ENCODE data around the gene DPP3. TPM values are rescaled to one million over a fixed set of nuclear protein-coding genes. Genes with fewer than 3 reads are reported as not detected.
"Not testable (repeated sequence)": the region's sequence is repeated elsewhere in the genome, so short reads cannot be mapped to it uniquely, and the experiment has no call there.

Gene DPP3
- total and polyA plus RNA-seq, 2 donors (not counting 1 experiment from before 2014, with no cell fraction given): 21.5 to 40.6 TPM

DNA sequence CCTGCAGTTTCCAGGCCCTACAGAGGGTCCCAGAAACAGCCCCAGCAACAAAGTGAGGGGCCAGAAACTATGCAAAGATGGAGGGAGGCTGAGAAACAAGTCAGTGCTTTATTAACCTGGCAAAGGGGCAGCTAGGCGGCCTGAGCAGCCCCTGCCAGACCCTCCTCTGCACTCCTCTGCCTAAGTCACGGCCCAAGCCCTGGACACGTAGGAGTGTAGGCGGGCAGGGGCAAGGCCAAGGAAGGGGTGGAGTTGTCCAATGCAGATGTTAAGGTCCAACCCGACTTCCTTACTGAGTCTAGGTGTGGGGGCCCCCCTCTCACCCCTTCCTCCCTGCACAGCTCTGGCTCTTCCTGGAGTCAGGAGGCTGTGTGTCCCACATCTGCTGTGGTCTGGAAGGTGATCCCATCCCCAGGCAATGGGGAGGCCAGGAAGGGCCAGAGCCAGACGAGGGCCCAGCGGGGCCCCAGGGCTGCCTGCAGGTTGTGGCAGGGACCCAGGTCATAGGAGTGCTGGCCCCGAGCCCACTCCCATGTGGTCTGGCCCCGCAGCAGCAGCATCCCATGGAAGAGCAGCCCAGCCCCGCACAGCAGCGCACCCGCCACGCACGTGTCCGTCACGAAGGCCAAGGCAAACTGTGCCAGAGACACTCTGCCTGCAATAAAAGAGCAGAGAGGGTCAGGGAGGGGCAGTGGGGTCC is 59.1 kb downstream of the DPP3 start:
- 99% methylated on average over 13 of the region's 16 CpGs for WGBS (ENCODE audit: insufficient coverage)
- Histone ChIP-seq H3K4me3 (ENCODE audit: control extremely low read depth in 1 of 5, extremely low read depth in 1 of 5, insufficient read depth in 1 of 5, low read depth in 2 of 5, low read length in 4 of 5) (no peak overlapping the region), H2AFZ (ENCODE audit: insufficient read depth, low read depth, low read length, poor library complexity, severe bottlenecking) (no peak overlapping the region), H3K27ac (ENCODE audit: low read length in 2 of 2) (no peak overlapping the region), H3K27me3 (replicated peaks in 1 of 4; ENCODE audit: control extremely low read depth in 1 of 4, control insufficient read depth in 3 of 4, insufficient read depth in 4 of 4, low read length in 3 of 4) (no peaks in the 10 kb centered on the region), H3K4me2 (replicated peaks; ENCODE audit: low read depth, low read length, poor library complexity, severe bottlenecking) (no peak overlapping the region), H3K9ac (ENCODE audit: low read length) (no peak overlapping the region), H3K79me2 (ENCODE audit: control insufficient read depth, insufficient read depth, low read length) (no peaks in the 10 kb centered on the region), H3K4me1 (ENCODE audit: control insufficient read depth in 2 of 2, insufficient read depth in 2 of 2, low read length in 2 of 2) (peaks cover 9 to 11% of the 10 kb centered on the region in 2 donors), H3K36me3 (replicated peaks in 1 of 2; ENCODE audit: control extremely low read depth in 1 of 2, control insufficient read depth in 1 of 2, extremely low read depth in 1 of 2, insufficient read depth in 2 of 2, low read length in 1 of 2) (peaks cover 1 to 38% of the 10 kb centered on the region in 2 experiments), H3K9me3 (ENCODE audit: control extremely low read depth in 1 of 3, control insufficient read depth in 2 of 3, insufficient read depth in 1 of 3, low read length in 2 of 3) (no peaks in the 10 kb centered on the region), H4K20me1 (ENCODE audit: control insufficient read depth, insufficient read depth, low read length, poor library complexity, severe bottlenecking) (no peaks in the 10 kb centered on the region)
- H3K27me3 Mint-ChIP-seq: no peaks in the 10 kb centered on the region
- H3K27ac Mint-ChIP-seq: no peak overlapping the region
- no peak for TF ChIP-seq EZH2 (IDR thresholded peaks at IDR 0.05; ENCODE audit: borderline replicate concordance, insufficient read depth, low read depth, low read length, poor library complexity, severe bottlenecking)
- TF ChIP-seq, protein P1, sequence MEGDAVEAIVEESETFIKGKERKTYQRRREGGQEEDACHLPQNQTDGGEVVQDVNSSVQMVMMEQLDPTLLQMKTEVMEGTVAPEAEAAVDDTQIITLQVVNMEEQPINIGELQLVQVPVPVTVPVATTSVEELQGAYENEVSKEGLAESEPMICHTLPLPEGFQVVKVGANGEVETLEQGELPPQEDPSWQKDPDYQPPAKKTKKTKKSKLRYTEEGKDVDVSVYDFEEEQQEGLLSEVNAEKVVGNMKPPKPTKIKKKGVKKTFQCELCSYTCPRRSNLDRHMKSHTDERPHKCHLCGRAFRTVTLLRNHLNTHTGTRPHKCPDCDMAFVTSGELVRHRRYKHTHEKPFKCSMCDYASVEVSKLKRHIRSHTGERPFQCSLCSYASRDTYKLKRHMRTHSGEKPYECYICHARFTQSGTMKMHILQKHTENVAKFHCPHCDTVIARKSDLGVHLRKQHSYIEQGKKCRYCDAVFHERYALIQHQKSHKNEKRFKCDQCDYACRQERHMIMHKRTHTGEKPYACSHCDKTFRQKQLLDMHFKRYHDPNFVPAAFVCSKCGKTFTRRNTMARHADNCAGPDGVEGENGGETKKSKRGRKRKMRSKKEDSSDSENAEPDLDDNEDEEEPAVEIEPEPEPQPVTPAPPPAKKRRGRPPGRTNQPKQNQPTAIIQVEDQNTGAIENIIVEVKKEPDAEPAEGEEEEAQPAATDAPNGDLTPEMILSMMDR (IDR thresholded peaks at IDR 0.05): no peak
- no peaks in the 10 kb centered on the region for H3K9me3 Mint-ChIP-seq (ENCODE audit: insufficient read depth)
- no peak overlapping the region for H3K4me3 Mint-ChIP-seq
- DNase-seq (no peak), ATAC-seq (ENCODE audit: low read depth) (no peak)
- POLR2A ChIA-PET: interaction anchor here (0.6 kb wide), 1 partner anchor 542 kb away, joined by 3 read pairs; no protein-coding TSS in a partner anchor
- intact Hi-C loops (cut with micrococcal nuclease): no loop called here
- H3K4me1 Mint-ChIP-seq: peaks cover 28% of the 10 kb centered on the region
- CTCF ChIA-PET: no interaction called here

DNA sequence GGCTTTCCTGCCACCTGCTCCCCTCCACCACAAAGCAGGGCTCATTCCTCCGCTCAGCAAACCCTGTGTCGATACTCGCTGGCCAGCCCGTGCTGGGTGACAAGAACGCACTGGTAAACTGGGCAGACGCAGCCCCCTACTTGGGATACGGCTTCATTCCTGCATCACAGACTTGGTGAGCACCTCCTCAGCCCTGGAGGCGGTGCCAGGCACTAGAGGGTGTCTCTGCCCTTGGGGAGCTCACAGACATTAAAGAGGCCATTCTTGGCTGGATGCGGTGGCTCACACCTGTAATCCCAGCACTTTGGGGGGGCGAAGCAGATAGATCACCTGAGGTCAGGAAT is 59.6 kb downstream of the DPP3 start:
- H4K20me1 ChIP-seq (ENCODE audit: control insufficient read depth, insufficient read depth, low read length, poor library complexity, severe bottlenecking): no peaks in the 10 kb centered on the region
- Mint-ChIP-seq H3K27ac (no peak overlapping the region), H3K27me3 (no peaks in the 10 kb centered on the region), H3K4me3 (no peak overlapping the region), H3K9me3 (ENCODE audit: insufficient read depth) (no peaks in the 10 kb centered on the region), H3K4me1 (peaks cover 30% of the 10 kb centered on the region)
- TF ChIP-seq, protein P1 (IDR thresholded peaks at IDR 0.05): no peak
- no peak for TF ChIP-seq EZH2 (IDR thresholded peaks at IDR 0.05; ENCODE audit: borderline replicate concordance, insufficient read depth, low read depth, low read length, poor library complexity, severe bottlenecking)
- DNase-seq (no peak), ATAC-seq (ENCODE audit: low read depth) (no peak)
- no peak overlapping the region for H3K4me2 ChIP-seq (replicated peaks; ENCODE audit: low read depth, low read length, poor library complexity, severe bottlenecking)
- 100% methylated on average over 10 of the region's 10 CpGs for WGBS (ENCODE audit: insufficient coverage)
- H2AFZ ChIP-seq (ENCODE audit: insufficient read depth, low read depth, low read length, poor library complexity, severe bottlenecking): no peak overlapping the region
- CTCF ChIA-PET: no interaction called here
- no peaks in the 10 kb centered on the region for H3K9me3 ChIP-seq (ENCODE audit: control extremely low read depth in 1 of 3, control insufficient read depth in 2 of 3, insufficient read depth in 1 of 3, low read length in 2 of 3)
- no peak overlapping the region for H3K9ac ChIP-seq (ENCODE audit: low read length)
- H3K27me3 ChIP-seq (replicated peaks in 1 of 4; ENCODE audit: control extremely low read depth in 1 of 4, control insufficient read depth in 3 of 4, insufficient read depth in 4 of 4, low read length in 3 of 4): no peaks in the 10 kb centered on the region
- no peaks in the 10 kb centered on the region for H3K79me2 ChIP-seq (ENCODE audit: control insufficient read depth, insufficient read depth, low read length)
- intact Hi-C loops (cut with micrococcal nuclease): no loop called here
- peaks cover 1 to 38% of the 10 kb centered on the region in 2 experiments for H3K36me3 ChIP-seq (replicated peaks in 1 of 2; ENCODE audit: control extremely low read depth in 1 of 2, control insufficient read depth in 1 of 2, extremely low read depth in 1 of 2, insufficient read depth in 2 of 2, low read length in 1 of 2)
- no peak overlapping the region for H3K4me3 ChIP-seq (ENCODE audit: control extremely low read depth in 1 of 5, extremely low read depth in 1 of 5, insufficient read depth in 1 of 5, low read depth in 2 of 5, low read length in 4 of 5)
- H3K4me1 ChIP-seq (ENCODE audit: control insufficient read depth in 2 of 2, insufficient read depth in 2 of 2, low read length in 2 of 2): peaks cover 15 to 17% of the 10 kb centered on the region in 2 donors
- POLR2A ChIA-PET: no interaction called here
- no peak overlapping the region for H3K27ac ChIP-seq (ENCODE audit: low read length in 2 of 2)

DNA sequence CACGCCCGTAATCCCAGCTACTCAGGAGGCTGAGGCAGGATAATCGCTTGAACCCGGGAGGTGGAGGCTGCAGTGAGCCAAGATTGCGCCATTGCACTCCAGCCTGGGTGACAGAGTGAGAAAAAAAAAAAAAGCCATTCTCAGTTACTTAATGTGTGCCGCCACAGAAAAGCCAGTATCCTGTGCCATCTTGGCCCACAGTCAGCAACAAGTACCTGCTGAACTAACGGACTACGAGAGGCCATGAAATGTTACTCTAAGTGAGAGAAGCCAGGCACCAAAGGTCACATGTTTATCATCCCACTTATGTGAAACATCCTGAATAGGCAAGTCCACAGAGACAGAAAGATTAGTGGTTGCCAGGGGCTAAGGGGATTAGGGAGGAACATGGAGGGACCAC is 60.4 kb downstream of the DPP3 start:
- H3K27ac Mint-ChIP-seq; H3K9ac ChIP-seq (ENCODE audit: low read length); H4K20me1 ChIP-seq (ENCODE audit: control insufficient read depth, insufficient read depth, low read length, poor library complexity, severe bottlenecking); H2AFZ ChIP-seq (ENCODE audit: insufficient read depth, low read depth, low read length, poor library complexity, severe bottlenecking); H3K27me3 Mint-ChIP-seq; CTCF ChIA-PET; H3K4me3 Mint-ChIP-seq; H3K27ac ChIP-seq (ENCODE audit: low read length in 2 of 2); H3K27me3 ChIP-seq (replicated peaks in 1 of 4; ENCODE audit: control extremely low read depth in 1 of 4, control insufficient read depth in 3 of 4, insufficient read depth in 4 of 4, low read length in 3 of 4); intact Hi-C loops (cut with micrococcal nuclease); DNase-seq; H3K9me3 ChIP-seq (ENCODE audit: control extremely low read depth in 1 of 3, control insufficient read depth in 2 of 3, insufficient read depth in 1 of 3, low read length in 2 of 3); H3K4me3 ChIP-seq (ENCODE audit: control extremely low read depth in 1 of 5, extremely low read depth in 1 of 5, insufficient read depth in 1 of 5, low read depth in 2 of 5, low read length in 4 of 5); ATAC-seq (ENCODE audit: low read depth); H3K4me2 ChIP-seq (replicated peaks; ENCODE audit: low read depth, low read length, poor library complexity, severe bottlenecking); H3K9me3 Mint-ChIP-seq (ENCODE audit: insufficient read depth); H3K79me2 ChIP-seq (ENCODE audit: control insufficient read depth, insufficient read depth, low read length): not testable (repeated sequence)
- peaks cover 21 to 24% of the 10 kb centered on the region in 2 donors for H3K4me1 ChIP-seq (ENCODE audit: control insufficient read depth in 2 of 2, insufficient read depth in 2 of 2, low read length in 2 of 2)
- peaks cover 34% of the 10 kb centered on the region for H3K4me1 Mint-ChIP-seq
- POLR2A ChIA-PET: interaction anchor here (0.7 kb wide), 1 partner anchor 55 kb away, joined by 4 read pairs; no protein-coding TSS in a partner anchor
- H3K36me3 ChIP-seq (replicated peaks in 1 of 2; ENCODE audit: control extremely low read depth in 1 of 2, control insufficient read depth in 1 of 2, extremely low read depth in 1 of 2, insufficient read depth in 2 of 2, low read length in 1 of 2): peaks cover 1 to 36% of the 10 kb centered on the region in 2 experiments
- WGBS (ENCODE audit: insufficient coverage): 100% methylated on average over 2 of the region's 8 CpGs

Measured in B cell (primary cell).